Kidney tubule cell (primary cell): ENCODE measurements around the gene SEMA3C.

Experiments used
- DNase-seq: peaks from one replicate; pipeline ENCODE4 v3.0.0-alpha.2; 2018; ENCODE audit warnings: low spot score

Gene SEMA3C

GRCh38 chr7:80848841-80849240 lies 70.0 kb downstream of the SEMA3C start:
- DNase-seq: no peak

- no peak for DNase-seq
Measured at GRCh38 chr7:80847895-80848294, 71.0 kb downstream of the SEMA3C start.

- DNase-seq: no peak
Measured at GRCh38 chr7:80847027-80847426, 71.8 kb downstream of the SEMA3C start.

- DNase-seq: no peak
Measured at GRCh38 chr7:80844916-80845315, 73.9 kb downstream of the SEMA3C start.

- no peak for DNase-seq
Measured at GRCh38 chr7:80843018-80843677, 75.7 kb downstream of the SEMA3C start.

- DNase-seq: no peak
Measured at GRCh38 chr7:80842022-80842790, 76.6 kb downstream of the SEMA3C start.

- no peak for DNase-seq
Measured at GRCh38 chr7:80841423-80841955, 77.4 kb downstream of the SEMA3C start.

- no peak for DNase-seq
Measured at GRCh38 chr7:80840681-80841080, 78.2 kb downstream of the SEMA3C start.

- DNase-seq: no peak
Measured at GRCh38 chr7:80839855-80840254, 79.0 kb downstream of the SEMA3C start.

- no peak for DNase-seq
Measured at GRCh38 chr7:80838643-80839042, 80.2 kb downstream of the SEMA3C start.

GRCh38 chr7:80837345-80837744 lies 81.5 kb downstream of the SEMA3C start:
- no peak for DNase-seq

- no peak for DNase-seq
Measured at GRCh38 chr7:80835251-80835650, 83.6 kb downstream of the SEMA3C start.

- peak; percentile 63 for DNase-seq
Measured at GRCh38 chr7:80833289-80834268, 85.3 kb downstream of the SEMA3C start.

GRCh38 chr7:80832006-80832405 lies 86.8 kb downstream of the SEMA3C start:
- DNase-seq: peak; percentile 28

- DNase-seq: peak; percentile 47
Measured at GRCh38 chr7:80830584-80831285, 88.1 kb downstream of the SEMA3C start.

GRCh38 chr7:80830010-80830409 lies 88.8 kb downstream of the SEMA3C start:
- DNase-seq: no peak

- DNase-seq: no peak
Measured at GRCh38 chr7:80829527-80829926, 89.3 kb downstream of the SEMA3C start.

- DNase-seq: no peak
Measured at GRCh38 chr7:80827239-80827633, 91.6 kb downstream of the SEMA3C start.

GRCh38 chr7:80826520-80827238 lies 92.2 kb downstream of the SEMA3C start:
- DNase-seq: peak; percentile 38

- DNase-seq: no peak
Measured at GRCh38 chr7:80825499-80825898, 93.4 kb downstream of the SEMA3C start.

- DNase-seq: no peak
Measured at GRCh38 chr7:80824253-80824652, 94.6 kb downstream of the SEMA3C start.
